WTC11 (cell line): ENCODE data around the gene CEP72. TPM values are rescaled to one million over a fixed set of nuclear protein-coding genes. Genes with fewer than 3 reads are reported as not detected.

Source experiments
- ATAC-seq: fragments of 200-7000 bp; cut with Tn5 transposase; 2 replicates; pipeline ENCODE4 v1.10.0; 2021; ENCODE audit warnings: mild to moderate bottlenecking, moderate library complexity
- CTCF ChIA-PET: fragments of 300-600 bp; sonication (Branson Sonifier 250); formaldehyde crosslinking; loops from one replicate; lab custom pipeline; 2021; ENCODE audit warnings: antibody characterized with exemption; lab: Charles Lee
- POLR2A ChIA-PET: fragments of 350-600 bp; sonication (Branson Sonifier 250); formaldehyde crosslinking; loops from one replicate; lab custom pipeline; 2021; ENCODE audit warnings: antibody characterized with exemption; lab: Charles Lee
- DNase-seq: peaks from one replicate; pipeline ENCODE4 v3.0.0; 2021; ENCODE audit warnings: low spot score
- H3K27ac Mint-ChIP-seq: 2 replicates; pipeline ENCODE4 v1.8.0; 2021; ENCODE audit warnings: mixed read lengths
- H3K27me3 Mint-ChIP-seq: 2 replicates; pipeline ENCODE4 v1.8.0; 2021; ENCODE audit warnings: low read depth, mild to moderate bottlenecking, moderate library complexity, mixed read lengths
- H3K36me3 Mint-ChIP-seq: 2 replicates; pipeline ENCODE4 v1.8.0; 2021; ENCODE audit warnings: mixed read lengths
- H3K4me1 Mint-ChIP-seq: 2 replicates; pipeline ENCODE4 v1.8.0; 2022; ENCODE audit warnings: mixed read lengths
- H3K4me3 Mint-ChIP-seq: 2 replicates; pipeline ENCODE4 v1.8.0; 2021; ENCODE audit warnings: mild to moderate bottlenecking, moderate library complexity, mixed read lengths
- H3K9me3 Mint-ChIP-seq: 2 replicates; pipeline ENCODE4 v1.8.0; 2021; ENCODE audit warnings: mixed read lengths
- ARID4B ChIP-seq: sonication (generic); formaldehyde crosslinking; IDR thresholded peaks from 2 replicates; pipeline ENCODE4 v1.8.0; 2023; ENCODE audit warnings: missing genetic modification reagents, mild to moderate bottlenecking, borderline replicate concordance
- ATF3 ChIP-seq: sonication (generic); formaldehyde crosslinking; conservative IDR thresholded peaks from 2 replicates; pipeline ENCODE4 v1.8.1; 2022; ENCODE audit warnings: mild to moderate bottlenecking, missing genetic modification reagents
- CBFB ChIP-seq: sonication (generic); formaldehyde crosslinking; IDR thresholded peaks from 2 replicates; pipeline ENCODE4 v1.8.1; 2022; ENCODE audit warnings: mild to moderate bottlenecking, low read depth, missing genetic modification reagents
- CDX4 ChIP-seq: fragments of 250-450 bp; sonication (Bioruptor Pico); IDR thresholded peaks from 2 replicates; pipeline ENCODE4 v1.9.0; 2021; ENCODE audit warnings: moderate library complexity, mild to moderate bottlenecking, inconsistent platforms, borderline replicate concordance
- E2F1 ChIP-seq: sonication (generic); formaldehyde crosslinking; IDR thresholded peaks from 2 replicates; pipeline ENCODE4 v1.8.0; 2022; ENCODE audit warnings: mild to moderate bottlenecking, missing genetic modification reagents
- EMX1 ChIP-seq: fragments of 250-450 bp; sonication (Bioruptor Pico); IDR thresholded peaks from 2 replicates; pipeline ENCODE4 v1.8.0; 2021; ENCODE audit warnings: mild to moderate bottlenecking
- FOXK1 ChIP-seq: sonication (generic); formaldehyde crosslinking; IDR thresholded peaks from 2 replicates; pipeline ENCODE4 v1.8.0; 2022; ENCODE audit warnings: mild to moderate bottlenecking, moderate library complexity, missing genetic modification reagents
- FOXP1 ChIP-seq: sonication (generic); formaldehyde crosslinking; IDR thresholded peaks from 2 replicates; pipeline ENCODE4 v1.8.0; 2022; ENCODE audit warnings: missing genetic modification reagents, mild to moderate bottlenecking, moderate library complexity, borderline replicate concordance
- JAZF1 ChIP-seq: fragments of 250-450 bp; sonication (Bioruptor Pico); IDR thresholded peaks from 2 replicates; pipeline ENCODE4 v1.9.0; 2021; ENCODE audit warnings: moderate library complexity, mild to moderate bottlenecking, inconsistent platforms
- MLX ChIP-seq: sonication (generic); formaldehyde crosslinking; IDR thresholded peaks from 2 replicates; pipeline ENCODE4 v1.8.1; 2023; ENCODE audit warnings: mild to moderate bottlenecking, missing genetic modification reagents, moderate library complexity
- NFATC4 ChIP-seq: fragments of 250-450 bp; sonication (Bioruptor Pico); IDR thresholded peaks from 2 replicates; pipeline ENCODE4 v1.9.0; 2021; ENCODE audit warnings: mild to moderate bottlenecking
- NFE2L1 ChIP-seq: sonication (generic); formaldehyde crosslinking; IDR thresholded peaks from 2 replicates; pipeline ENCODE4 v1.8.1; 2023; ENCODE audit warnings: missing genetic modification reagents
- RORB ChIP-seq: fragments of 250-450 bp; sonication (Bioruptor Pico); IDR thresholded peaks from 2 replicates; pipeline ENCODE4 v1.9.0; 2021; ENCODE audit warnings: mild to moderate bottlenecking
- SOX15 ChIP-seq: fragments of 250-450 bp; sonication (Bioruptor Pico); IDR thresholded peaks from 2 replicates; pipeline ENCODE4 v1.9.0; 2021; ENCODE audit warnings: mild to moderate bottlenecking
- TEAD1 ChIP-seq: sonication (generic); formaldehyde crosslinking; IDR thresholded peaks from 2 replicates; pipeline ENCODE4 v1.8.0; 2022; ENCODE audit warnings: mild to moderate bottlenecking, missing genetic modification reagents
- USF1 ChIP-seq: sonication (generic); formaldehyde crosslinking; IDR thresholded peaks from 2 replicates; pipeline ENCODE4 v1.8.0; 2022; ENCODE audit warnings: mild to moderate bottlenecking, missing genetic modification reagents
- ZBTB21 ChIP-seq: sonication (generic); formaldehyde crosslinking; IDR thresholded peaks from 2 replicates; pipeline ENCODE4 v1.8.1; 2023; ENCODE audit warnings: mild to moderate bottlenecking, missing genetic modification reagents, borderline replicate concordance
- ZNF219 ChIP-seq: sonication (generic); formaldehyde crosslinking; IDR thresholded peaks from 2 replicates; pipeline ENCODE4 v1.8.0; 2023; ENCODE audit warnings: missing genetic modification reagents, mild to moderate bottlenecking, borderline replicate concordance
- ZNF232 ChIP-seq: sonication (generic); formaldehyde crosslinking; IDR thresholded peaks from 2 replicates; pipeline ENCODE4 v1.8.0; 2022; ENCODE audit warnings: mild to moderate bottlenecking, missing genetic modification reagents
- ZNF281 ChIP-seq: sonication (generic); formaldehyde crosslinking; IDR thresholded peaks from 2 replicates; pipeline ENCODE4 v1.8.0; 2023; ENCODE audit warnings: mild to moderate bottlenecking, missing genetic modification reagents
- ZNF317 ChIP-seq: sonication (generic); formaldehyde crosslinking; IDR thresholded peaks from 2 replicates; pipeline ENCODE4 v1.8.1; 2023; ENCODE audit warnings: low read depth, mild to moderate bottlenecking, moderate library complexity, missing genetic modification reagents, borderline replicate concordance
- ZNF423 ChIP-seq: fragments of 250-450 bp; sonication (Bioruptor Pico); IDR thresholded peaks from 2 replicates; pipeline ENCODE4 v2.1.2; 2022; ENCODE audit warnings: mild to moderate bottlenecking, moderate library complexity
- ZNF532 ChIP-seq: fragments of 250-450 bp; sonication (Bioruptor Pico); IDR thresholded peaks from 2 replicates; pipeline ENCODE4 v1.9.0; 2021; ENCODE audit warnings: mild to moderate bottlenecking, borderline replicate concordance
- total RNA-seq: library from RNA; stranded (reverse); gene quantifications from 3 replicates; pipeline ENCODE4 v1.2.3, GENCODE V29; 2021

CEP72 gene
- total RNA-seq, 1 experiment from 2014 or later: 26.6 TPM

GRCh38 chr5:647311-647710, 35.2 kb downstream of the CEP72 start (continued):
- TF ChIP-seq ZNF281 (CRISPR knock-in tag): no peak
- no peak for TF ChIP-seq CDX4 (CRISPR knock-in tag)
- no peak for TF ChIP-seq CBFB (CRISPR knock-in tag)
- no peak for TF ChIP-seq NFATC4
- no peak for TF ChIP-seq ATF3 (CRISPR knock-in tag)
- TF ChIP-seq TEAD1 (CRISPR knock-in tag): no peak
- TF ChIP-seq ZNF232 (CRISPR knock-in tag): no peak
- TF ChIP-seq ZNF423: no peak
- no peak for TF ChIP-seq FOXP1 (CRISPR knock-in tag)
- TF ChIP-seq ZNF317 (CRISPR knock-in tag): no peak

GRCh38 chr5:647727-648126, 35.6 kb downstream of the CEP72 start:
- Mint-ChIP-seq H3K36me3 (peaks cover 30% of the 10 kb centered on the region), H3K27me3 (no peaks in the 10 kb centered on the region), H3K4me3 (no peak overlapping the region), H3K9me3 (no peaks in the 10 kb centered on the region), H3K4me1 (no peaks in the 10 kb centered on the region), H3K27ac (no peak overlapping the region)
- POLR2A ChIA-PET: no interaction called here
- no peak for ATAC-seq
- DNase-seq: no peak
- CTCF ChIA-PET: interaction anchor here (0.5 kb wide), 1 partner anchor 306 kb away, joined by 3 read pairs; no protein-coding TSS in a partner anchor
- TF ChIP-seq USF1 (no peak), ZNF532 (CRISPR knock-in tag) (no peak), ZBTB21 (CRISPR knock-in tag) (no peak), RORB (CRISPR knock-in tag) (no peak), FOXK1 (CRISPR knock-in tag) (no peak), MLX (no peak), JAZF1 (CRISPR knock-in tag) (no peak), SOX15 (CRISPR knock-in tag) (no peak), NFE2L1 (CRISPR knock-in tag) (no peak), ZNF219 (CRISPR knock-in tag) (no peak), NFATC4 (no peak), EMX1 (no peak), E2F1 (no peak), ARID4B (CRISPR knock-in tag) (no peak)
